Smooth muscle cell (in vitro differentiated cells): ENCODE measurements around the gene RFX6. TPM values are rescaled to one million over a fixed set of nuclear protein-coding genes. Genes with fewer than 3 reads are reported as not detected.

Experiments used
- DNase-seq: peaks from one replicate; lab custom pipeline; 2025; ENCODE audit not compliant: unreplicated experiment; lab: John Stamatoyannopoulos, UW
- H2AFZ ChIP-seq: fragments of 200-600 bp; sonication (generic); 2 replicates; pipeline ENCODE4 v1.6.0; 2016; ENCODE audit warnings: antibody characterized with exemption, low read depth, mild to moderate bottlenecking
- H3F3A ChIP-seq: fragments of 200-600 bp; sonication (generic); 2 replicates; pipeline ENCODE4 v1.6.0; 2017; ENCODE audit warnings: antibody characterized with exemption, low read depth
- H3K27ac ChIP-seq: fragments of 200-600 bp; sonication (generic); 2 replicates; pipeline ENCODE4 v1.5.1; 2016; ENCODE audit warnings: low read depth, mild to moderate bottlenecking
- H3K27me3 ChIP-seq: fragments of 200-600 bp; sonication (generic); 2 replicates; pipeline ENCODE4 v1.6.1; 2016; ENCODE audit warnings: low read depth, mild to moderate bottlenecking
- H3K36me3 ChIP-seq: fragments of 200-600 bp; sonication (generic); 2 replicates; pipeline ENCODE4 v1.5.1; 2016; ENCODE audit warnings: low read depth
- H3K4me1 ChIP-seq: fragments of 200-600 bp; sonication (generic); 2 replicates; pipeline ENCODE4 v1.5.1; 2016; ENCODE audit warnings: low read depth
- H3K4me2 ChIP-seq: fragments of 200-600 bp; sonication (generic); 2 replicates; pipeline ENCODE4 v1.6.0; 2016; ENCODE audit warnings: mild to moderate bottlenecking
- H3K4me3 ChIP-seq: fragments of 200-600 bp; sonication (generic); 2 replicates; pipeline ENCODE4 v1.5.1; 2016; ENCODE audit warnings: mild to moderate bottlenecking
- H3K79me2 ChIP-seq: fragments of 200-600 bp; sonication (generic); 2 replicates; pipeline ENCODE4 v1.6.0; 2016; ENCODE audit warnings: low read depth, mild to moderate bottlenecking
- H3K9ac ChIP-seq: fragments of 200-600 bp; sonication (generic); 2 replicates; pipeline ENCODE4 v1.6.0; 2016; ENCODE audit warnings: low read depth
- H3K9me3 ChIP-seq: fragments of 200-600 bp; sonication (generic); replicated peaks from 2 replicates; pipeline ENCODE4 v1.5.1; 2016; ENCODE audit warnings: low read depth
- H4K20me1 ChIP-seq: fragments of 200-600 bp; sonication (generic); 2 replicates; pipeline ENCODE4 v1.6.0; 2016; ENCODE audit warnings: low read depth
- WGBS: methylation state at CpG from one replicate; pipeline ENCODE4 v1.1.7; 2016; ENCODE audit warnings: low lambda C conversion rate; 5-methylcytosine and 5-hydroxymethylcytosine counted together
- polyA plus RNA-seq: library from polyadenylated mRNA; unstranded; fragments of >200 nt; fragmentation: Nextera tagmentation; extraction: Ambion mirVana; gene quantifications from 2 replicates; pipeline ENCODE4 v1.2.1, GENCODE V29; 2016
- total RNA-seq: library from RNA; depleted of rRNA; stranded (reverse); fragments of >200 nt; gene quantifications from 2 replicates; pipeline ENCODE4 v1.2.3, GENCODE V29; 2014
- TF ChIP-seq, protein P1 (sequence below): fragments of 200-600 bp; sonication (generic); IDR thresholded peaks from 2 replicates; pipeline ENCODE4 v1.5.1; 2017; ENCODE audit warnings: borderline replicate concordance, mild to moderate bottlenecking, antibody characterized with exemption; ENCODE audit not compliant: insufficient read depth, poor library complexity, severe bottlenecking

The RFX6 gene
- total and polyA plus RNA-seq, 2 experiments from 2014 or later: not detected

DNA sequence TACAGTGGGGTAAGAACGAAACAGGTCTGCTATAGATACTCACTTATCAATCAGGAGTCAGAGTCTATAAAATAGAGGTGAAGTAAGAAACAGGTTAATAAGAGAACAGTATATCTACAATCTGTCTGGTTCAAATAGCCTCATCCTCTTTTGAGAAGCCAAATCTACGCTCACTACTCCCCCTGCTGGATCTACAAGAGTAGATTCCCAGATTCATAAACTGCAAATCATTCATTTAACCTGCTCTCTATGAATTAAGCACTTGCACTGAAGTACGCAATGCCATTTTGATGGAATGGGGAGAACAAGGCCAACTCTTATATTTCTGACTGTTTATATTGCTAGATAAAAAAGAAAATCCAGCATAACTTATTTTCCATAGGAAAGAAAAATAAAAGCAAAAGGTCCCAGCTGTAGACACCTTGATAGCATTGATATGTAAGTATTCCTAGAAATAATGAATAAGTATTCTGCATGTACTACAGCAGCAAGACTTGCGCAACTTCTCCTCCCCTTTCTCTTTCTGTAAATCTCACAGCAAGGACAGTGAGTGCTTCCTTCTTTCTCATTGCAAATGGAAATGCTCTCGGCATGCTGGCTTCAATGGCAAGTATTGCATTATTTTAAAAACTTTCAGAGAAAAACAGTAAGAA lies 92.3 kb downstream of the RFX6 start:
- no peak for DNase-seq
- WGBS: 31% methylated on average over 5 of the region's 5 CpGs

DNA sequence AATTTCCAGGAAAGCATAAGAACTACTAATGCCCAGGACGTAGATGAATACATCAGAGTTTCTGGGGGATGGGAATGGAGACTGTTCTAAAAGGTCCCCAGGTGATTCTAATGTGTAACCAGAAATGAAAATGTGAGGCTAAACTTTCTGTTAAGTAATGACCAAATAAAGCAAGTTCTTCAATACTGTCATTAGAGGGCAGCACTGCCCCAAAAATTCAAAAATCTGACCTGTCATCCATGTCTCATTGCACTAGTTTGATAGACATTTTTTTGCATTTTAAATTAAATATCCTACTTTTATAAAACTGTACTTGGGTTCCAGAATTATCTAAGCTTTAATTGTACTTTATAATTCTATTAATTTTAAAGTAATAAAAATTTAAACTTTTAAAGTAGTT lies 94.9 kb downstream of the RFX6 start:
- TF ChIP-seq, protein P1, sequence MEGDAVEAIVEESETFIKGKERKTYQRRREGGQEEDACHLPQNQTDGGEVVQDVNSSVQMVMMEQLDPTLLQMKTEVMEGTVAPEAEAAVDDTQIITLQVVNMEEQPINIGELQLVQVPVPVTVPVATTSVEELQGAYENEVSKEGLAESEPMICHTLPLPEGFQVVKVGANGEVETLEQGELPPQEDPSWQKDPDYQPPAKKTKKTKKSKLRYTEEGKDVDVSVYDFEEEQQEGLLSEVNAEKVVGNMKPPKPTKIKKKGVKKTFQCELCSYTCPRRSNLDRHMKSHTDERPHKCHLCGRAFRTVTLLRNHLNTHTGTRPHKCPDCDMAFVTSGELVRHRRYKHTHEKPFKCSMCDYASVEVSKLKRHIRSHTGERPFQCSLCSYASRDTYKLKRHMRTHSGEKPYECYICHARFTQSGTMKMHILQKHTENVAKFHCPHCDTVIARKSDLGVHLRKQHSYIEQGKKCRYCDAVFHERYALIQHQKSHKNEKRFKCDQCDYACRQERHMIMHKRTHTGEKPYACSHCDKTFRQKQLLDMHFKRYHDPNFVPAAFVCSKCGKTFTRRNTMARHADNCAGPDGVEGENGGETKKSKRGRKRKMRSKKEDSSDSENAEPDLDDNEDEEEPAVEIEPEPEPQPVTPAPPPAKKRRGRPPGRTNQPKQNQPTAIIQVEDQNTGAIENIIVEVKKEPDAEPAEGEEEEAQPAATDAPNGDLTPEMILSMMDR: peak; percentile 74
- no peak for DNase-seq
- Histone ChIP-seq H3K9me3 (no peaks in the 10 kb centered on the region), H3K27me3 (no peaks in the 10 kb centered on the region), H3K79me2 (no peaks in the 10 kb centered on the region), H2AFZ (no peak overlapping the region), H3K4me3 (no peak overlapping the region), H3K4me2 (no peak overlapping the region), H3K36me3 (no peaks in the 10 kb centered on the region), H3F3A (no peaks in the 10 kb centered on the region), H3K27ac (no peak overlapping the region), H3K4me1 (no peaks in the 10 kb centered on the region), H4K20me1 (no peaks in the 10 kb centered on the region), H3K9ac (no peak overlapping the region)
- 0% methylated on average over 1 of the region's 1 CpG for WGBS

More for the DNA sequence above, 92.3 kb downstream of the RFX6 start:
- no peak overlapping the region for H2AFZ ChIP-seq
- H3K4me2 ChIP-seq: no peak overlapping the region
- H3F3A ChIP-seq: no peaks in the 10 kb centered on the region
- no peaks in the 10 kb centered on the region for H3K4me1 ChIP-seq
- no peaks in the 10 kb centered on the region for H3K9me3 ChIP-seq
- TF ChIP-seq, protein P1: peak; percentile 65
- H3K9ac ChIP-seq: no peak overlapping the region
- H3K36me3 ChIP-seq: no peaks in the 10 kb centered on the region
- H3K27me3 ChIP-seq: no peaks in the 10 kb centered on the region
- H3K79me2 ChIP-seq: no peaks in the 10 kb centered on the region
- no peak overlapping the region for H3K4me3 ChIP-seq
- no peaks in the 10 kb centered on the region for H4K20me1 ChIP-seq
- H3K27ac ChIP-seq: no peak overlapping the region

DNA sequence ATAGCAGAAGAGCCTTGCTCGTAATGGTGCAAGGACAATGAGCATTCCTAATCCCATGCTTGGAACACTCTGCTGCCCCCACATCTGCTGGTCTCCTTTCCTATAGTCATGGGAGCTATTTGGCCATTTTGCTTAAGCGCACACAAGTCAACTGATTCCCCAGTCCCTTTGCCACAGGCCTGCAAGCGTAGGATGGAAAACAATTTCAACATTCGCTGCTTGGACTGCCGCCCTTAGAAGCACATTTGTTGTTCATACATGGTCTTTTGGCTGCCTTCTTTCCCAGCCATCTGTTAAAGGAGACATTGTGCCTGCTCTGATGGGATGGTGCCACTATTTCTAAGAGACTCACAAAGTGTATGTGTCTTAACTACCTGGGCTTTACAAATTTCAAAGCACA lies 96.9 kb downstream of the RFX6 start:
- Histone ChIP-seq H2AFZ (no peak overlapping the region), H3K9ac (no peak overlapping the region), H3K27me3 (no peaks in the 10 kb centered on the region), H3K27ac (no peak overlapping the region), H3K4me3 (no peak overlapping the region), H4K20me1 (no peaks in the 10 kb centered on the region), H3K4me2 (no peak overlapping the region), H3K4me1 (no peaks in the 10 kb centered on the region), H3F3A (no peaks in the 10 kb centered on the region), H3K79me2 (no peaks in the 10 kb centered on the region), H3K9me3 (no peaks in the 10 kb centered on the region), H3K36me3 (no peaks in the 10 kb centered on the region)
- TF ChIP-seq, protein P1: no peak
- no peak for DNase-seq
- WGBS: 71% methylated on average over 5 of the region's 5 CpGs

DNA sequence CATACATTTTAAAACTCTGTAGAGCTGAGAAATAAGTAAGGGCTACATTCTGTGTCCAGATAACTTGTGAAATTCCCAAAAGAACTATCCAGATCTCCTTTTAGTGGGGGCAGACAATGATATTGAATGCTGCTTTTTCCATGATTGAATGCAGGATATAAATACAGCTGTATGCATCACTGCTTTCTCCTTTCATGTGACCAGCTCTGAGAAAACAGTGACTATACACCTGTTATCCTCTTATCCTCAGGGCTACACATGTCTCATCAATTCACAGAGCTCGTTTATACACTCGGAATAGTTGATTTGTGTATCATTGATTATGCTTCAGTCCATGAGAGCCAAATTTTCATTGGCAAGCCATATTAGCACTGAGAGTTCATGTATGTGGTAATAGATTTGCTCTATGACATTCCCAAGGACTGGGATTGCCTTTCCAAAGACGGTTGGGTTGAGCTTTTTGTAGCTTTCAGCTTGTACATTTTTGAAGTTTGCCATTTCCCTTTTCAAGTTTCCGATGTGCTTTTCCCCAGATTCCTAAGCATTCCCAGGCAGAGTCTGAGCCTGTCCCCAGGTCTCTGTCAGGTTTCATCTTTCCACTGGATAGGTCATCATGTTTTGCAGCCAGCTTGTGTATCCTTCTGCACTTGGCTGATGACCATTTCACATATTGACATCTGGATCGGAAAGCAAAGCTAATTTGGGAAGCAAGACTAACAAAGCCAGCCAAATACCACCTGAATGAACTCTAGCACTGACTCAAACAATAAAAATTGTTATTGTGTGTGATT lies 97.7 kb downstream of the RFX6 start:
- TF ChIP-seq, protein P1: no peak
- H3F3A ChIP-seq: no peaks in the 10 kb centered on the region
- no peaks in the 10 kb centered on the region for H3K79me2 ChIP-seq
- no peak overlapping the region for H3K4me3 ChIP-seq
- H4K20me1 ChIP-seq: no peaks in the 10 kb centered on the region
- no peak for DNase-seq
- H3K36me3 ChIP-seq: no peaks in the 10 kb centered on the region
- no peaks in the 10 kb centered on the region for H3K4me1 ChIP-seq
- WGBS: 81% methylated on average over 5 of the region's 5 CpGs
- no peak overlapping the region for H3K27ac ChIP-seq
- no peak overlapping the region for H3K9ac ChIP-seq
- no peaks in the 10 kb centered on the region for H3K27me3 ChIP-seq
- H3K9me3 ChIP-seq: no peaks in the 10 kb centered on the region
- H2AFZ ChIP-seq: no peak overlapping the region
- H3K4me2 ChIP-seq: no peak overlapping the region
